T-helper 2 cell treated with Interferon-gamma antibody and Interleukin-4, amounts not matched to agents 100 ng/mL and 5 ng/mL, for 36 hours (primary cell): ENCODE data around the gene PHOX2B. TPM values are rescaled to one million over a fixed set of nuclear protein-coding genes. Genes with fewer than 3 reads are reported as not detected.
"Not testable (repeated sequence)": the region's sequence is repeated elsewhere in the genome, so short reads cannot be mapped to it uniquely, and the experiment has no call there.

Experiments
- intact Hi-C: fragments of 100-400 bp; cut with micrococcal nuclease; formaldehyde crosslinking; loops from one replicate; pipeline ENCODE4 v1.15.1; 2023
- total RNA-seq: library from RNA; stranded (reverse); gene quantifications from 2 replicates; pipeline ENCODE4 v1.2.3, GENCODE V29; 2022

The PHOX2B gene
- total RNA-seq, 1 donor from 2014 or later, result not detected

DNA sequence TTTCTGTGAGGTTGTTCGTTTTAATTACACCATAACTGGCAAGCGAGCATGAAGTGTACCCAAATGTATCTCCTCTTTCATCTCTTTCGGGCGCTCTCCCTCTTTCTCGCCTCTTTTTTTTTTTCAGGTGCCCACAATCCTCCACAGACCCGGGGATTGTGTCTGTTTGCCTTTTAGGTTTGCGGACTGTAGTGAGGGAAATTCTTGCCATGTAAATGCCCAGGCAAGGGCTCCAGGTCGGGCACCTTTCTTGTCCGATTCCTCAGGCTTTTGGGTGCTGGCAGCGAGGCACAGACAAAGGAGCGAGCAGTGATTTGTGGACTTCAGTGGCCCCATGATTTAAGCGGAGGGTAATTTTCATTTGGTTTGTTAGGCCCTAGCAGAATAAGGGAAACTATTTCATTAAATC lies 1.1 kb upstream of the PHOX2B start:
- intact Hi-C loops, result loop anchor here (1.0 kb wide), 1 partner anchor 130 kb away; no protein-coding TSS in a partner anchor

DNA sequence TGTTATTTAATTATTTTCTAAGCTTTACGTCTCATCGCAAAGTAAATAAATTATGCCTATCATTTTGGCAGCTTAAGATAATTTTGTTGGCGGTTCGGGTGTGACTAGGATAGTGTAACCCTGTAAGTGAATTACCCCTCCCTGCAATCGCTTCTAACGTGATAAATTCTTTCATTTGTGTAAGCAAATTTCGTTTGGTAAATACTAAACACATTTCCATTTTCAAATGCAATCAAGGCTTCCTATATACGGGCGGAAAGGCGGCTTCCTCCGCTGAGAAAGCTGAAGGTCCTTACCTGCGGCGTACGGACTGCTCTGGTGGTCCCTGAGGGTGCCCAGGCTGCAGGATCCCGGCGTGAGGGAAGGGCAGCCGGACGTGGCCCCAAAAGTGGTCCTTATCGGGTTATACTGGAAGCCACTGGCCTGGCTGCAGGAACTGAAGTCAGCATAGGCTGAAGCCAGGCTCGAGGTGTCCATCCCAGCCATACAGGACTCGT lies 403 bp downstream of the PHOX2B start:
- intact Hi-C loops, result loop anchor here (1.0 kb wide), 1 partner anchor 134 kb away; no protein-coding TSS in a partner anchor

DNA sequence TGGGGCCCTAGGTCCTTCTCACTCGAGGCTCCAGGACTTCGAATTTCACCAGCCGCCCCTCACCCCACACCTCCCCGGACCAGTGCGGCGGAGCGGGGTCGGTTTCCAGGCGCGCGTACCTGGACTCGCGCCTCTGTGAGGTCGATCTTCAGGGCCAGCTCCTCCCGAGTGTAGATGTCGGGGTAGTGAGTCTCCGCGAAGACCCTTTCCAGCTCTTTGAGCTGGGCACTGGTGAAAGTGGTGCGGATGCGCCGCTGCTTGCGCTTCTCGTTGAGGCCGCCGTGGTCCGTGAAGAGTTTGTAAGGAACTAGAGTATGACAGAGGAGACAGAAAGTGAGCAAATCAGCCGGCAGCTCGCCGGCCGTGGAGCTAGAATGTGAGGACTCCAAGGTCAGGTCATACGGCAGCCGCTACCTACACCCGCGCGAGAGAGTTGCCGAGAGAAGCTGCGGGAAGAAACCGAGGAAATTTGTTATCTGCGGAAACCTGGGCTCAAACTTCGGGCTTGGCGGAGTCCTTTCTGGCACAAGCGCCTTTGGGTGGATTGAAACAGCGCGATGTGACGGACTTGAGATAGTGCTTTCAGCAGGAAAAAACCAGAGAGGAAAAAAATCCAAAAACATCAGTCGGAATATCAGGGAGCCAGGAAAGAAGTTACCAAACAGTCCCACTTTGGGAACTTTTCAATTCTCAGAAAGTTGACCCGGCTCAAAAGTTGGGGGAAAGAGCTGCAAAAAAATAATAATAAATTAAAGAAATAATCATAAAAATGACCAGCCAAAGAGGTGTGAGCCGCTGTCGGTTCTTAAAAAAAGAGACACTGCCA lies 1.1 kb downstream of the PHOX2B start:
- intact Hi-C loops, result loop anchor here (1.0 kb wide), 1 partner anchor 135 kb away; no protein-coding TSS in a partner anchor

DNA sequence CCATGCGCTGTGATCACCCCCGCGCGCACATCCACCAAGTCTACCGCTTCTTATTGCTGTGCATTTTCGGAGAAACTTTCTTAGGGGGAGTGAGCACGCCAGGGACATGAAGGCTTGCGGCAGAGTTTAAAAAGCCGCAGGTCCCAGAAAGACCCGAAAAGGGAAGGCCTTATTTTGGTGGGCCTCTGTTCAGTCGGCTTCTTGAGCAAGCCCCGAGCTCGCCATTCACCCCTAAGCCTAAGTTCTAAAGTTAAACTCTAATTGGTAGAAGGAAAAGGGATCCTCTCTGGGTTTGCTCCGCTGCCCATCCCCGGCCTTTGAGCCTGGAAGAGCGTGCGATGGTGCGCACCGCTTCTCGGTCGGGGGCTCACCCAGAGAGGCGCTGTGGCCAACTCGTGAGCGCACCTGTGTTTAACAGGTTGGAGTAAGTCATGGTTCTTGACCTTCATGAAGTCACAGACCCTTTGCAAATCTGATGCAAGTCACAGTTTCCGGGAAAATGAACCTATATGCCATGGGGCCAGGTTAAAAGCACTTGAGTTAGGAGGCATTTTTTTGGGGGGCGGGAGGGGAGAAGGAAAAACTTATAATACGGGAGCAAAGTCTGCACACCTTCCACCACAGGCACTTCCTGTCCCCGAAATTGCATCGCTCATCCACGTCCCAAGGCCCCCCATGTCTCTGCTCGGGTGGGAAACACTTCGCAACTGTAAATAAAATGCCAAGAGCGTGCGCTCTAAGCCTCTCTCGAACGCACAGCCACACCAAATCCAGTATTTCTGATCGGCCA lies 1.9 kb downstream of the PHOX2B start:
- intact Hi-C loops, result no loop called here

DNA sequence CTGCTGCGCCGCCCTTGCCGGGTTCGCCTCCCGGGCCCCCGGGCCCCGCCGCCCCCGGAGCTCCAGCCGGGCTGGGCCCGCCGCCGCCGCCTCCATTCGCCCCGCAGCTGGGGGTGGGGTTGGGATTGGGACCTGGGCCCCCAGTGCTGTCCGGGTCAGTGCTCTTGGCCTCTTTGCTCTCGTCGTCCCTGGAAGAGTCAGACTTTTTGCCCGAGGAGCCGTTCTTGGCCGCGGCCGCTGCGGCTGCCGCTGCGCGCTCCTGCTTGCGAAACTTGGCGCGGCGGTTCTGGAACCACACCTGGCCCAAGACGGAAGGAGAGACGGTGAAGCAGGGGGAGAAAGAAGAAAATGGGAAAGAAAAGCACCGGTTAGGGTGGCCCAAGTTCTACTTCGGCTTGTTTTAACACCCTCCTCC lies 2.5 kb downstream of the PHOX2B start:
- intact Hi-C loops, result no loop called here

DNA sequence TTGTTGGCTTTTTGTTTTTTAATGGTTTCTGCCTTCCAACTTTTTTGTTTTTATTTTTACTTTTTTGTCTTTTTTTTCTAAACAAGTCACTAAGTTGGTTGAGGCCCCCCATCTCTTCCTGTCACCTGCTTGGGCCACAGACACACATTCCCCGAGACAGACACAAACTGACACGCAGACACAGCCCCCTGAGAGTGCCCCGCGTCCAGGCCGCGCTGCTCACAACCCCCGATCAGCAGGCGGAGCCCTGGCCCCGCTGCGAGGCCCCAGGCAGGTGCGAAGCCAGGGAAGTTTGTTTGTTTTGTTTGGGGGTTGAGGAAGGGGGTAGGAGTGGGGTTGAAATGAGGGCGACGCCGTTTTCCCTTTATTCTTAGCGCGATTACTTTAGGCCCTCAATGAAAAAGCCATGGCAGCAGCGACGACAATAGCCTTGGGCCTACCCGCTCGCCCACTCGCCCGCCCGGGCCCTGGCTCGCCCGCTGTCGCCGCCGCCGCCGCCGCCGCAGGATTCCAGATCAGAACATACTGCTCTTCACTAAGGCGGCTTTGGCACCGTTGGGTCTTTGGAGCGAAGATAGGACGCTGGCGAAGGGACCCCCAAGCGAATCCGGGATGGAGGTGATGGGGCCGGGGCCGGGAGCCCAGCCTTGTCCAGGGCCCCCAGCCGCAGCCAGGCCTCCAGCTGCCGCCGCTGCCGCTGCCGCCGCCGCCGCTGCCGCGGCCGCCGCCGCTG lies 3.1 kb downstream of the PHOX2B start:
- intact Hi-C loops, result no loop called here

DNA sequence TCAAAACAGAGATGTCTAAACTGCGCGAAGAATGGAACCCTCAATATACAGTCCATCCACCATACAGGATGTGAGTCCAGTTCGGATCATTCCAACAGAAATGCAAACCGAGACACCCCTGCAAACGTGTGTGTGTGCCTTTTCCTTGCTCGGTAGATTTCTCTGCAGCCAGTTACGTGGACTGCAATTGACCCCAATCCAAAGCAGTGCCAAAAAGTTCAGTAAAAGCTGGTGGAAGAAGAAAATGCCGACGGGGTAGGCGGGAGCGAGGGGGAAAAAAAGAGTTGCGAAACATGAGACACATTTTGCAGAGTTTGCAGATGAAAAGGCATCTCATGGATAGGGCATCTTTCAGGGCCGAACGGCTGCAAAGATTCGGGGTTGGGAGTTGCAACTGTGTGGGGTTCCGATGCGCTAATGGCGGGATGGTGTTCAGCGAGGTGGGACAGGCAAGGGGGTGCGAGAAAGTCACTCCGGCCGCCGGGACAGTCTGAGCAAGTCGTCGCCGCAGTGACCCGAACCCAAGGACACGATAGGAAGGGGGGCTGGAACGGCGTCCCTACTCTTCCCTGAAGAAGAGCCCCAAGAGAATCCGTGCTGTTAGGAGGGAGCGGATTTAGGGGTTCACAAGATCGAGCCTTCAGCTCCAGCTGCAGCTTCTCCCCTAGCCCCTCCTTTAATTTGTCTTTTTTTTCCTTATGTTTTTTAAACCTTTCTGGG lies 3.8 kb downstream of the PHOX2B start:
- intact Hi-C loops, result no loop called here

DNA sequence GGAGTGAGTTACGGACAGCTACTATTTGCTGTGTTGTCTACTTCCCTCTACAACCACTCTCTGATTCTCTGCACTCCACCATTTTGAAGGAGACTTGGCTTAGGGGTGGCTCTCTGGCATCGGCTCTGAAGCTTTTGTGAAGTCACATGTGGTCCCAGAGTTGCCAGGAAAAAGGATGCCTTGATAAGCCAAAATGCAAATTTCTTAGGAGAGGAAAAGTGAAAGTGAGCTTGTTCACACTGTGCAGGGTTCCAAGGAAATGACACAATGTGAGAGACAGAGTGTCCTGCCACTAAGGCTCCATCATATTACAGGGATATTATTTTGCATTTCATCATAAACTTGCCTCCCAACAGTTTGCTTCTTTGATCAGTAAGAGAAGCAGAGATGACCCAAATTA lies 7.2 kb downstream of the PHOX2B start:
- intact Hi-C loops, result no loop called here

DNA sequence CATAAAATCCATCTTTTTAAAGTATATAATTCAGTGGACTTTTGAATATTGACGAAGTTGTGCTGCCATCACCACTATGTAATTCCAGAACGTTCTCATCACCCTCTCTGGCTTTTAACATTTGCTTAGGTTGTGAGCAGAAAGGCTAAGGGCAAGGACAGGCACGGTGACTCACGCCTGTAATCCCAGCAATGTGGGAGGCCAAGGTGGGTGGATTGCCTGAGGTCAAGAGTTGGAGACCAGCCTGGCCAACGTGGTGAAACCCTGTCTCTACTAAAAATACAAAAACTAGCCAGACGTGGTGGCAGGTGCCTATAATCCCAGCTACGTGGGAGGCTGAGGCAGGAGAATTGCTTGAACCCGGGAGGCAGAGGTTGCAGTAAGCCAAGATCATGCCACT lies 11.0 kb downstream of the PHOX2B start:
- intact Hi-C loops, result not testable (repeated sequence)

DNA sequence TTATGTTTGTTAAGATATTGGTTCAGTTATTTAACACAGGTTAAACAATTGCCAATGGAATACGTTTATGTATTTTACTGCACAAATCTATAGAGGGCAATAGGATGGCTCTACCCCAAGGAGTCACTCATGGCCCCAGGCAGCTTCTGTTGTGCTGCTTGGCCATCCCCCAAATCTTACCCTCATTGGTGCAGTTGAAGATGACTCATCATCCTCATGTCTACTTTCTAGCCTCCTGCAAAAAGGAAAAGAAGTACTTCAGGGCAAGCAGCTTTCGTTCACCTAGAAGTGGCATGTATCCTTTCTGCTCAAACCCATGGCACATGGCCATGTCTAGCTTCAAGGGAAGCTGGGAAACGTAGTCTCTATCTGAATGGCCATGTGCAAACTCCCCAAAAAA lies 14.2 kb downstream of the PHOX2B start:
- intact Hi-C loops, result no loop called here

DNA sequence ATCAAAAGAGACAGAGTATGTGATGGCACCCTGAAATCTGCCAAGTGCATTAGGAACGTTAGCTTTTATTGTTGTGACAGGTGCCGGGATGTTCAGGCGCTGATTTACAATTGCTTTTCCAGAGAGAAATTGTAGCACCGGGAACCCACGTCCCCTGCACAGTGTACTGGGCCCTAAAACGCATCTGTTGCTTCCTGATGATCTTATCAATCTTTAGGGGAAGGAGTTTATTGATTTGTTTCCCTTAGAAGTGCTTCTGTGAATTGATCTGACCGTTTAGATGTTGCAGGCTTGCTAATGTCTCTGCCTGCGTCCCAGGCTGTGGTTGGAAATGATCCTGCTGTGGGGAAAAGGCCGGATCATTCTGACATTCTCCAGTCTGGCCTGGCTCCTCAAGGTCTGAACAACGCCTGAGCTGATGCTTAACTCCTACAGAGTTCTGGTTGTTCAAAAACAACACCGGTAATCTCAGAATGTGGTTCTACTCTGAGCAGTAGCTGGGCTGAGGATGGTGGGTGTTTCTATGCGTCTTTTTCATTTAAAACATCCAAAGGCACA lies 16.9 kb downstream of the PHOX2B start:
- intact Hi-C loops, result no loop called here

DNA sequence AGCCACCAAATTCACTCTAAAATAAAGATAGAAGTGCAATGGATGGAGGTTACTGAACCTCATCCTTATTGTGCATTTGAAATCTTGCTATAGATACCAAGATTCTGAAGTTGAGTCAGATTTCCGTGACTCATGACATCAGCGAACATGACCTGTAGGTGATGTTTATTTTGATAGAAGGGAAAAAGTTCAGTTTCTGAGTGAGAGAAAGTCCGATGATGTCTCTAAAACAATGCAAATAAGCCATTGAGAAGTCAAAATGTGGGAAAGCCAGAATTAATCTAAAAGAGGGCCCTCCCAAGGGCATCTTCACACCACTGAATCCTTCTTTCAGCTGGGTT lies 20.0 kb downstream of the PHOX2B start:
- intact Hi-C loops, result no loop called here

DNA sequence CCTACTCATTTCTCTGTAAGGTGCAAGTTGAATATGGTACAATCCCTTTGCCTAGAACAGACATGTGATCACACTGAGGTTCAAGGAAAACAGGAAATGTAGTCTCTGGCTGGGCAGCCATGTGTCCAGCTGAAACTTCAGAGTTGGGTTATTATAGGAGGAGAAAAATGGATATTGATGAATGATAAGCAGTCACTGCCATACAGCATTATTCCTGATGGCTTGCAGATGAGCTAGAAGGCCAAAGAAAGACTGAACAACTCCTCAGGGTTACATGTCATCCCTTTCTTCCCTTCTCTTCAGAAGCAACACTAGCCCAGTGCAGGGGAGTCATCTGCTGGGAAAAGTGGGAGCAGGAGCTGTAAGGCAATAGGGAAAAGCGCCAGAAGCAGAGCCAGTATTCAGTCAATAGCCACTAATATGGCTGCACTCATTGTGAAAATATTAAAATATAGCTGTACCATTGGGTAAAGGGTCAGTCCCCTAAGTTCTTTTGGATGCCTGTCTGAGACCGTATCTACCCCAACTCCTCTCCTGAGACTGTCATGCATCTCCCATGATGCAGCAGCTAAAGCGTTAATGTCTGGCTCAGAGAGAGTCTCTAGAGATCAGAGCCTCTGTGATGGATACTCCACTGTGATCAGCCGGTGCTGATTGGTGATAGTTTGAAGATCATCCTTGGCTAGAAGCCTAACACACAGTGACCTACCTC lies 20.5 kb downstream of the PHOX2B start:
- intact Hi-C loops, result no loop called here

DNA sequence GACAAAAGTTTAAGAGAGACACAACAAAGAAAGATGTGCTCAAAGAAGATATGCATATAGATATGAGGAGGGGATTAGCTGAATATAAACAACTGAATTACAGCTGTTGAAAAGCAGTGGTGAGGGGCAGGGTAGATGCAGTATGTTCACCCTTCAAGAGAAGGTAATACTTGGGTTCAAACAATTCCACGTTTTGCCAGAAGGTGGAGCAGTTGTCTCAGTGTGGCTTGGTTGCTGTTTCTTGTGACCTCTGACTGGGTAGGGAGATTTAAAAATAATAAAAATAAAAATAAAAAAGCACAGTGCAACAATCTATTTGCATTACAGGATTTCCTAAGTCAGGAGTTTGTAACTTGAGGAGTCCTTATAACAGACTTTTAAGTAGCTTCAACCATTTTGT lies 23.3 kb downstream of the PHOX2B start:
- intact Hi-C loops, result no loop called here

DNA sequence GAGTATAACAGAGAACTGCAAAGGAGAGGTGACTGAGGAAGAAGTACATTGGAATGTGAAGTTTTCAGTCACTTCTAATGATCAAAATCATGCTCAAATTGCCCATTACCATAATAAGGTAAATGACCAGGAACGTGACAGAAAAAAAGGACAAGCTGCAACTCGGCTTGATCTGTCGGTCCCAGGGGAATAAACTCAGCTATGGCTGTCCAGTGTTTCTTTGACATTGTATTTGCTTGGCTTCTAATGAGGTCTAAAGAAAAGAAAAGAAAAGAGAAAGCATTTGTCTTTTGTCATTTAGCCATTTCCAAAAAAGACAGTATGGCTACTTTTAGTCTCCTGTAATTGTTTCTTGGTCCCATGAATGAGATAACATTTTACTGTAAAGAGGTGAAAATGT lies 25.2 kb downstream of the PHOX2B start:
- intact Hi-C loops, result no loop called here

DNA sequence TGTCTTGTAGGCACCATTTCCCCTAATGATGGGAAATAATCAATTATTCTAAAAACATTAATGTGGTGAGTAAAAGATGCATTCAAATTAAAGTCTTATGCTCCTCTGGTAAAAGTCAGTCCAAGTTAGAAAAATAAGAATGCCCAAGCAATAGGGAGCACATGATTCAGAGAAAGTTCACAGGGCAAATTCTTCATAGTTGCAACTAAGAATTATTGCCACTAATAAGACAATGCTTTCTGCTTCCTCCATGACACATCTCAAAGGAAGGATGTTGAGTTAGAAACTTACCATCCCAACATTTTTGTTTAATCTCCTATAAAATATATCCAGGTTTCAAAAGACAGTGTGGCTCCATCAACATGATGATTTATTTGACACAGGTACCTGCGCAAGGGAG lies 26.3 kb downstream of the PHOX2B start:
- intact Hi-C loops, result no loop called here

DNA sequence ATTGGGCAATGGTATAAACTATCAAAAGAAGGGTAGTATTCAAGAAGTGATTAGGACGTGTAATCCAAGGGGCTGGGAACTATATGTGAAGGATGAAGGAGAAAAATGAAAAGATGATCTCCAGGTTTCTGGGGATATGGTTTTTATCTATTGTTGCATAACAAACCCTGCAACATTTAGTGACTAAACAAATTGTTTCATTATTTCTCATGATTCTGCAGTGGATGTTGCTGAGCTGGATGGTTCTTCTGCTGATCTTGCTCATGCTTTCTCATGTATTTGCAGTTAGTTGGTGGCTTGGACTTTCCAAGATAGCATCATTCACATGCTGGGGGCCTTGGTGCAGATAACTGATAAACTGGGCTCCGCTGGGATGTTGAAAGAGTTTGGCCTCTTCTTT lies 29.1 kb downstream of the PHOX2B start:
- intact Hi-C loops, result no loop called here

DNA sequence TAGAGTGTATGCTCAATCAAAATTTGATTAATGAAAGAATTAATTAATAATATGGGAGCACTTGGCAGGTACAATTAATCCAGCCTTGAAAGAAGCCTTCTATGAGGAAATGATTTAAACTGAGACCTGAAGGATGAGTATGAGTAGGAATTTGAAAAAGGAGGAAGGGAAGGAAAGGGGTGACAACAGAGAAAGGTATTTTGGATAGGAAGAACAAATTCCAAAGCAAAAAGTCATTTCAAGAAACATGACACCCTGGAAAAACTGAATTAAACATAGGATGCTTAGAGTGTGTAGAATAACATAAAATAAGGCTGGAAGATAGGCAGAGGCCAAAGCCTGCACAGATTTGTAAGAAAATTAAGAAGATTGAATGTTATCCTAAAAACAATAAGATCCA lies 29.6 kb downstream of the PHOX2B start:
- intact Hi-C loops, result no loop called here

DNA sequence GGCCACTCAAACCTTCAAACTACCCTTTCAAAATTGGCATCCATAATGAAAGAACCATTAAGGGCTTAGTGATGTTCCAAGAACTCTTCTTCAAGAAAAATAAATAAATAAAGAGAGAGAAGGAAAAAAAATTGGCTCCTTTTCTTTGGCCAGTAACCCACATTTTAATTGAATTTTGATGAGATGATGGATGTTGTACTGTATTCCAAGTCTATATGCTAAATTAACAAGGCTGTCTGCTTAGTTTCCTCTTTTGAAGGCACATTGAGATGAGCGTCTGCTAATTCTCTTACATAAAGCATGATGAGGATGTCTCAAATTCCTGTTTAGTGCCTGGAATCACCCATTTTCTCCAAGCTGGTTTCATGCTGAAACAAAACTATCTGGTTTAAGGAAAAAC lies 33.4 kb downstream of the PHOX2B start:
- intact Hi-C loops, result no loop called here

DNA sequence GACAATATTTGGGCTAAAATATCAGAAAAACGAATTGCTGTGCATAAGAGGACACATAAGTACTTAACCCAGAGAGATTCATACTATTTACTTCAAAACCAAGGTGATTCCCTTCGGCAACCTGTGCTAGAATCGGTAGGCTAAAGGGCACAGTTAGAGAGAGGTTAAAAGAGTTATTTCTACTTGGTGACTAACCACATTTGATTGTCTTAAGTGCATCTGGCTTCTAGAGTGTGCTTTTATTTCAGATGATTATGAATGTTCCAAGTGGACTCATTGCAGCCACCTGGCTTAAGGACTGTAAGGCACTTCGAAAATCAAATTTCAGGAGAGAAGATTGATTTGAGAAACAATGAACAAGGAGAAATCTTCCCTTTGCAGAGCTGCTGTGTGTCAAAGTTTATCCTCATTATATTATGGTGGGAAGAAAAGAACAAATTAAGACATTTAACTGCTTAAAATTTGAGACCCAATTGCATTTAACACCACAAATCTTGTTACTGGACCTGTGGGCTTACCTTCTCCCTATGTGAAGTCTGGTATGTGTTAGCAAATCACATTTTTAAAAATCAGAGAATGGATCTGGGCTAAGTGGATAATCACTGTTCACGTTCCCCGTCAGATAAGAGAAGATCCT lies 34.0 kb downstream of the PHOX2B start:
- intact Hi-C loops, result no loop called here
